ENCODE data around the gene IQSEC3. TPM values are rescaled to one million over a fixed set of nuclear protein-coding genes. Genes with fewer than 3 reads are reported as not detected.

Gene IQSEC3
- total and polyA plus RNA-seq, 2 of the 13 experiments (the other 11 are each of a cell fraction or from before 2014, with no cell fraction given): not detected

DNA sequence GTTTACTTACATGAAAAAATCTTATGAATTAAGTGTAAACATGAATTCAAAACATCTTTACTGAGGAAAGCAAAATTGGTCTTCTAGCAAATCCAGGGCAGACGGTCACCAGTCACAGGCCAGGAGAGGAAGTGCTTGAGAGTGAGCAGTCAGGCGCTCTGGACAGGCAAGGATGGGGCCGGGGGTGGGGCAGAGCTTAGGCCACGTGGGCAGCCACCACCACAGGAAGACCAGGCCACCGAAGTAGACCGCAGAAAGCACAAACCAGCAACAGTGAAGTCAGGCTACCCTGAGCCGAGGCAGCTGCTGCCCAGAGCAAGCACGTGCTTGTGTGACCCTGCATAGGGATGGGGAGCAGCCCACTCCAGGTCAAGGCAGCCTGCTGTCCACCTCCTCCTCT, 113.9 kb downstream of the IQSEC3 start:
- Histone ChIP-seq H3K27ac (ENCODE audit: extremely low read length, insufficient read depth, low read length) (no peak overlapping the region), H3K4me2 (ENCODE audit: low read depth, low read length) (0 out of 2 replicates have a peak overlapping the region, but pooled peaks have one; percentile 12), H4K20me1 (ENCODE audit: insufficient read depth, low read length) (no peaks in the 10 kb centered on the region), H3K27me3 (ENCODE audit: control insufficient read depth in 1 of 2, insufficient read depth in 2 of 2, low read length in 2 of 2) (peaks cover 9 to 40% of the 10 kb centered on the region in 2 experiments; a peak in 4 of 5 replicates), H3K9me3 (ENCODE audit: low read length) (no peaks in the 10 kb centered on the region), H3K4me1 (ENCODE audit: insufficient read depth, low read length) (peaks cover 35% of the 10 kb centered on the region), H2AFZ (ENCODE audit: low read length) (no peak overlapping the region), H3K9ac (ENCODE audit: insufficient read depth, low read depth, low read length) (no peak overlapping the region), H3K36me3 (replicated peaks in 1 of 2; ENCODE audit: control insufficient read depth in 1 of 2, insufficient read depth in 2 of 2, low read length in 2 of 2) (no peaks in the 10 kb centered on the region), H3K4me3 (replicated peaks in 1 of 3; ENCODE audit: insufficient read depth in 1 of 3, low read depth in 2 of 3, low read length in 3 of 3) (no peak overlapping the region), H3K79me2 (ENCODE audit: insufficient read depth, low read length) (no peaks in the 10 kb centered on the region)
- no peak for FAIRE-seq
- ChIA-PET POLR2A (no interaction called here), CTCF (ENCODE audit: low intra/inter-chr PET ratio, low total read pairs) (no interaction called here)
- intact Hi-C loops (cut with micrococcal nuclease; ENCODE audit: unreplicated experiment): no loop called here
- in situ Hi-C loops (cut with HindIII; ENCODE audit: extremely low pct_ligation_motif_present, low pct_unique_long_range_greater_than_20kb): no loop called here
- no peak for DNase-seq (ENCODE audit: low spot score)
- 17% methylated on average over 2 of the region's 8 CpGs for WGBS (ENCODE audit: low lambda C conversion rate)
- BruUV-seq (replicated peaks): no TSS peak
- no peak for TF ChIP-seq SMAD1 (CRISPR knock-in tag; IDR thresholded peaks at IDR 0.05; ENCODE audit: borderline replicate concordance, low read depth)
- TF ChIP-seq, protein P1, sequence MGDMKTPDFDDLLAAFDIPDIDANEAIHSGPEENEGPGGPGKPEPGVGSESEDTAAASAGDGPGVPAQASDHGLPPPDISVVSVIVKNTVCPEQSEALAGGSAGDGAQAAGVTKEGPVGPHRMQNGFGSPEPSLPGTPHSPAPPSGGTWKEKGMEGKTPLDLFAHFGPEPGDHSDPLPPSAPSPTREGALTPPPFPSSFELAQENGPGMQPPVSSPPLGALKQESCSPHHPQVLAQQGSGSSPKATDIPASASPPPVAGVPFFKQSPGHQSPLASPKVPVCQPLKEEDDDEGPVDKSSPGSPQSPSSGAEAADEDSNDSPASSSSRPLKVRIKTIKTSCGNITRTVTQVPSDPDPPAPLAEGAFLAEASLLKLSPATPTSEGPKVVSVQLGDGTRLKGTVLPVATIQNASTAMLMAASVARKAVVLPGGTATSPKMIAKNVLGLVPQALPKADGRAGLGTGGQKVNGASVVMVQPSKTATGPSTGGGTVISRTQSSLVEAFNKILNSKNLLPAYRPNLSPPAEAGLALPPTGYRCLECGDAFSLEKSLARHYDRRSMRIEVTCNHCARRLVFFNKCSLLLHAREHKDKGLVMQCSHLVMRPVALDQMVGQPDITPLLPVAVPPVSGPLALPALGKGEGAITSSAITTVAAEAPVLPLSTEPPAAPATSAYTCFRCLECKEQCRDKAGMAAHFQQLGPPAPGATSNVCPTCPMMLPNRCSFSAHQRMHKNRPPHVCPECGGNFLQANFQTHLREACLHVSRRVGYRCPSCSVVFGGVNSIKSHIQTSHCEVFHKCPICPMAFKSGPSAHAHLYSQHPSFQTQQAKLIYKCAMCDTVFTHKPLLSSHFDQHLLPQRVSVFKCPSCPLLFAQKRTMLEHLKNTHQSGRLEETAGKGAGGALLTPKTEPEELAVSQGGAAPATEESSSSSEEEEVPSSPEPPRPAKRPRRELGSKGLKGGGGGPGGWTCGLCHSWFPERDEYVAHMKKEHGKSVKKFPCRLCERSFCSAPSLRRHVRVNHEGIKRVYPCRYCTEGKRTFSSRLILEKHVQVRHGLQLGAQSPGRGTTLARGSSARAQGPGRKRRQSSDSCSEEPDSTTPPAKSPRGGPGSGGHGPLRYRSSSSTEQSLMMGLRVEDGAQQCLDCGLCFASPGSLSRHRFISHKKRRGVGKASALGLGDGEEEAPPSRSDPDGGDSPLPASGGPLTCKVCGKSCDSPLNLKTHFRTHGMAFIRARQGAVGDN (CRISPR knock-in tag; IDR thresholded peaks at IDR 0.05): peak; percentile 44
- no peak for TF ChIP-seq ZNF552 (CRISPR knock-in tag; IDR thresholded peaks at IDR 0.05; ENCODE audit: borderline replicate concordance)
- TF ChIP-seq SAP130 (CRISPR knock-in tag; IDR thresholded peaks at IDR 0.05; ENCODE audit: low read depth): 0 out of 2 replicates have a peak, but pooled peaks have one; percentile 15
- TF ChIP-seq, protein P2, sequence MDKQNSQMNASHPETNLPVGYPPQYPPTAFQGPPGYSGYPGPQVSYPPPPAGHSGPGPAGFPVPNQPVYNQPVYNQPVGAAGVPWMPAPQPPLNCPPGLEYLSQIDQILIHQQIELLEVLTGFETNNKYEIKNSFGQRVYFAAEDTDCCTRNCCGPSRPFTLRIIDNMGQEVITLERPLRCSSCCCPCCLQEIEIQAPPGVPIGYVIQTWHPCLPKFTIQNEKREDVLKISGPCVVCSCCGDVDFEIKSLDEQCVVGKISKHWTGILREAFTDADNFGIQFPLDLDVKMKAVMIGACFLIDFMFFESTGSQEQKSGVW (CRISPR knock-in tag; IDR thresholded peaks at IDR 0.05; ENCODE audit: borderline replicate concordance): no peak
- TF ChIP-seq ZNF776 (CRISPR knock-in tag; IDR thresholded peaks at IDR 0.05): no peak
- TF ChIP-seq, protein P3, sequence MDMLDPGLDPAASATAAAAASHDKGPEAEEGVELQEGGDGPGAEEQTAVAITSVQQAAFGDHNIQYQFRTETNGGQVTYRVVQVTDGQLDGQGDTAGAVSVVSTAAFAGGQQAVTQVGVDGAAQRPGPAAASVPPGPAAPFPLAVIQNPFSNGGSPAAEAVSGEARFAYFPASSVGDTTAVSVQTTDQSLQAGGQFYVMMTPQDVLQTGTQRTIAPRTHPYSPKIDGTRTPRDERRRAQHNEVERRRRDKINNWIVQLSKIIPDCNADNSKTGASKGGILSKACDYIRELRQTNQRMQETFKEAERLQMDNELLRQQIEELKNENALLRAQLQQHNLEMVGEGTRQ (IDR thresholded peaks at IDR 0.05; ENCODE audit: low read depth, low read length): peak; percentile 27; the same call in 1 of the 2 replicates
- TF ChIP-seq, protein P3 (CRISPR knock-in tag; IDR thresholded peaks at IDR 0.05; ENCODE audit: borderline replicate concordance): peak; percentile 24; the same call in 1 of the 2 replicates
- no peak for TF ChIP-seq SATB2 (CRISPR knock-in tag; IDR thresholded peaks at IDR 0.05)
- TF ChIP-seq NFRKB (IDR thresholded peaks at IDR 0.05): no peak
- TF ChIP-seq, protein P4, sequence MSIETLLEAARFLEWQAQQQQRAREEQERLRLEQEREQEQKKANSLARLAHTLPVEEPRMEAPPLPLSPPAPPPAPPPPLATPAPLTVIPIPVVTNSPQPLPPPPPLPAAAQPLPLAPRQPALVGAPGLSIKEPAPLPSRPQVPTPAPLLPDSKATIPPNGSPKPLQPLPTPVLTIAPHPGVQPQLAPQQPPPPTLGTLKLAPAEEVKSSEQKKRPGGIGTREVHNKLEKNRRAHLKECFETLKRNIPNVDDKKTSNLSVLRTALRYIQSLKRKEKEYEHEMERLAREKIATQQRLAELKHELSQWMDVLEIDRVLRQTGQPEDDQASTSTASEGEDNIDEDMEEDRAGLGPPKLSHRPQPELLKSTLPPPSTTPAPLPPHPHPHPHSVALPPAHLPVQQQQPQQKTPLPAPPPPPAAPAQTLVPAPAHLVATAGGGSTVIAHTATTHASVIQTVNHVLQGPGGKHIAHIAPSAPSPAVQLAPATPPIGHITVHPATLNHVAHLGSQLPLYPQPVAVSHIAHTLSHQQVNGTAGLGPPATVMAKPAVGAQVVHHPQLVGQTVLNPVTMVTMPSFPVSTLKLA (IDR thresholded peaks at IDR 0.05): 0 out of 2 replicates have a peak, but pooled peaks have one; percentile 17
- 0 out of 2 replicates have a peak, but pooled peaks have one; percentile 22 for TF ChIP-seq BHLHE40 (IDR thresholded peaks at IDR 0.05; ENCODE audit: low read length)
- no peak for ATAC-seq
